ENCODE measurements around the gene STMN3.

- TF ChIP-seq CTCF (IDR thresholded peaks at IDR 0.05): no peak
- TF ChIP-seq POLR2A (IDR thresholded peaks at IDR 0.05): no peak
These were observed 27.3 kb downstream of the STMN3 start for GRCh38 chr20:63625771-63626423.

Data from body of pancreas (tissue), 4 donors.